Measurements from ENCODE around the gene CTNNBIP1. TPM values are rescaled to one million over a fixed set of nuclear protein-coding genes. Genes with fewer than 3 reads are reported as not detected.

Gene CTNNBIP1
- total RNA-seq: 24.4 and 28.8 TPM in 2 replicates

GRCh38 chr1:9910076-9910422 lies at the start of gene CTNNBIP1:
Gene CTNNBIP1 (minus strand): TSS chr1:9910269. CDS start chr1:9872064, 38,205 bp downstream.

GRCh38 chr1:9942939-9943788 lies 33.1 kb upstream of the CTNNBIP1 start, which contains the start of the genes LZIC and NMNAT1:
Gene LZIC (minus strand): TSS chr1:9943391. CDS start chr1:9936619, 6,772 bp downstream.
Gene NMNAT1 (plus strand): TSS chr1:9943475. CDS start chr1:9972074, 28,599 bp downstream.

GRCh38 chr1:9823943-9824701 lies 85.9 kb downstream of the CTNNBIP1 start, which contains the start of gene CLSTN1:
Gene CLSTN1 (minus strand): TSS chr1:9823965. CDS start chr1:9823733, 232 bp downstream.

Other genes starting within 250 kb of the CTNNBIP1 start
- 100 and 120 TPM in 2 replicates for gene CLSTN1, start 86.3 kb downstream of the CTNNBIP1 start, total RNA-seq
- gene LZIC, start 33.1 kb upstream of the CTNNBIP1 start, total RNA-seq: 26.6 and 42.0 TPM in 2 replicates
- 18.6 and 19.0 TPM in 2 replicates for gene NMNAT1, start 33.2 kb upstream of the CTNNBIP1 start, total RNA-seq
- gene RBP7, start 87.0 kb upstream of the CTNNBIP1 start, total RNA-seq: not detected in 2 replicates
- gene UBE4B, start 122.7 kb upstream of the CTNNBIP1 start, total RNA-seq: 44.9 and 57.9 TPM in 2 replicates